IMR-90 (cell line): ENCODE results near the gene ESM1. TPM values are rescaled to one million over a fixed set of nuclear protein-coding genes. Genes with fewer than 3 reads are reported as not detected.
A peak's percentile ranks its signal among the peaks of the same experiment; 100 is the strongest.

Source experiments
- ATAC-seq: fragments of 200-7000 bp; cut with Tn5 transposase; 2 replicates; pipeline ENCODE4 v1.9.1; 2020; ENCODE audit warnings: low read depth, mild to moderate bottlenecking, moderate library complexity
- BruUV-seq: library from RNA; stranded (reverse); fragments of 400-500 nt; replicated peaks from 2 replicates; lab custom pipeline; 2021; lab: Mats Ljungman, UMichigan
- CTCF ChIA-PET: fragments of 300-600 bp; formaldehyde crosslinking; extraction: SDS; loops from one replicate; lab custom pipeline; 2021; ENCODE audit warnings: antibody characterized with exemption; lab: Yijun Ruan, JAX
- POLR2A ChIA-PET: fragments of 300-600 bp; sonication (Branson Sonifier 250); formaldehyde crosslinking; loops from one replicate; lab custom pipeline; 2022; ENCODE audit warnings: antibody characterized with exemption; ENCODE audit not compliant: unreplicated experiment; lab: Charles Lee
- DNase-seq: peaks from one replicate; pipeline ENCODE4 v3.0.0; 2013
- H2AFZ ChIP-seq: replicated peaks from 2 replicates; pipeline ENCODE3; 2013; ENCODE audit warnings: low read length, mild to moderate bottlenecking; ENCODE audit not compliant: poor library complexity
- H2AK5ac ChIP-seq: 2 replicates; pipeline ENCODE4 v1.6.1; 2013; ENCODE audit warnings: low read depth, low read length, inconsistent platforms
- H2AK9ac ChIP-seq: replicated peaks from 2 replicates; pipeline ENCODE3; 2013; ENCODE audit warnings: mild to moderate bottlenecking, low read depth, low read length, moderate library complexity; ENCODE audit not compliant: poor library complexity
- H2BK120ac ChIP-seq: 2 replicates; pipeline ENCODE4 v1.6.1; 2013; ENCODE audit warnings: low read depth, low read length, inconsistent platforms
- H2BK15ac ChIP-seq: 3 replicates; pipeline ENCODE4 v1.6.1; 2013; ENCODE audit warnings: low read depth, low read length, inconsistent platforms
- H2BK20ac ChIP-seq: 2 replicates; pipeline ENCODE4 v1.6.1; 2013; ENCODE audit warnings: low read depth, mild to moderate bottlenecking, inconsistent platforms, low read length, moderate library complexity
- H2BK5ac ChIP-seq: 2 replicates; pipeline ENCODE4 v1.6.1; 2013; ENCODE audit warnings: mild to moderate bottlenecking, low read depth, low read length, inconsistent platforms; ENCODE audit not compliant: poor library complexity, severe bottlenecking
- H3K14ac ChIP-seq: replicated peaks from 2 replicates; pipeline ENCODE4 v1.6.1; 2013; ENCODE audit warnings: low read depth, low read length, inconsistent platforms
- H3K18ac ChIP-seq: 2 replicates; pipeline ENCODE4 v1.6.1; 2013; ENCODE audit warnings: low read depth, low read length, control low read depth
- H3K23ac ChIP-seq: 2 replicates; pipeline ENCODE4 v1.6.1; 2013; ENCODE audit warnings: low read depth, low read length, inconsistent platforms
- H3K27ac ChIP-seq: 2 replicates; pipeline ENCODE4 v1.5.1; 2013; ENCODE audit warnings: mild to moderate bottlenecking, control low read depth, low read length; ENCODE audit not compliant: insufficient read depth
- H3K27me3 ChIP-seq: 2 replicates; pipeline ENCODE4 v1.6.1; 2013; ENCODE audit warnings: low read length; ENCODE audit not compliant: control insufficient read depth, insufficient read depth
- H3K36me3 ChIP-seq: 2 replicates; pipeline ENCODE4 v1.6.1; 2013; ENCODE audit warnings: low read length, mixed read lengths; ENCODE audit not compliant: control insufficient read depth, insufficient read depth
- H3K4ac ChIP-seq: 2 replicates; pipeline ENCODE4 v1.6.1; 2013; ENCODE audit warnings: low read depth, low read length, inconsistent platforms
- H3K4me1 ChIP-seq: 2 replicates; pipeline ENCODE4 v1.6.1; 2013; ENCODE audit warnings: low read length, mixed read lengths; ENCODE audit not compliant: control insufficient read depth, insufficient read depth
- H3K4me2 ChIP-seq: 2 replicates; pipeline ENCODE4 v1.6.1; 2013; ENCODE audit warnings: low read depth, mild to moderate bottlenecking, control low read depth, low read length, moderate library complexity
- H3K4me3 ChIP-seq: 2 replicates; pipeline ENCODE4 v1.5.1; 2013; ENCODE audit warnings: low read depth, mild to moderate bottlenecking, control low read depth, low read length, moderate library complexity; ENCODE audit not compliant: insufficient read depth
- H3K56ac ChIP-seq: 2 replicates; pipeline ENCODE4 v1.6.1; 2013; ENCODE audit warnings: low read length, inconsistent platforms; ENCODE audit not compliant: insufficient read depth; ENCODE audit errors: extremely low read depth
- H3K79me1 ChIP-seq, 2 experiments: 2 replicates each; pipeline ENCODE4 v1.6.1; 2013; ENCODE audit warnings: low read length in 2 of 2, inconsistent platforms in 1 of 2, low read depth in 1 of 2
- H3K9ac ChIP-seq: 2 replicates; pipeline ENCODE4 v1.6.1; 2013; ENCODE audit warnings: low read depth, low read length, control low read depth
- H3K9me1 ChIP-seq: 2 replicates; pipeline ENCODE4 v1.6.1; 2013; ENCODE audit warnings: low read length, inconsistent platforms; ENCODE audit not compliant: insufficient read depth
- H3K9me3 ChIP-seq: 2 replicates; pipeline ENCODE4 v1.6.1; 2013; ENCODE audit warnings: low read length; ENCODE audit not compliant: control insufficient read depth, insufficient read depth
- H4K20me1 ChIP-seq: 2 replicates; pipeline ENCODE4 v1.6.1; 2013; ENCODE audit warnings: low read length, inconsistent platforms; ENCODE audit not compliant: insufficient read depth
- H4K5ac ChIP-seq: 2 replicates; pipeline ENCODE4 v1.6.1; 2013; ENCODE audit warnings: mild to moderate bottlenecking, low read depth, low read length, control low read depth
- H4K8ac ChIP-seq, 2 experiments: 2 replicates each; pipeline ENCODE4 v1.6.1; 2013; ENCODE audit warnings: low read depth in 2 of 2, low read length in 2 of 2, control low read depth in 1 of 2, inconsistent platforms in 1 of 2
- H4K91ac ChIP-seq: 2 replicates; pipeline ENCODE4 v1.6.1; 2013; ENCODE audit warnings: low read depth, low read length, inconsistent platforms; ENCODE audit not compliant: insufficient read depth
- BHLHE40 ChIP-seq: fragments of 150-350 bp; IDR thresholded peaks from 2 replicates; pipeline ENCODE4 v1.6.1; 2016; ENCODE audit warnings: mild to moderate bottlenecking, low read depth, low read length
- CHD1 ChIP-seq: IDR thresholded peaks from 2 replicates; pipeline ENCODE4 v1.6.1; 2012; ENCODE audit warnings: low read depth, low read length, improper control_type of control experiment
- MXI1 ChIP-seq: IDR thresholded peaks from 2 replicates; pipeline ENCODE4 v1.6.1; 2012; ENCODE audit warnings: low read depth, mild to moderate bottlenecking, low read length, moderate library complexity, borderline replicate concordance
- NFE2L2 ChIP-seq: fragments of 150-350 bp; IDR thresholded peaks from 2 replicates; pipeline ENCODE4 v1.6.1; 2016; ENCODE audit warnings: low read depth, mild to moderate bottlenecking, low read length
- RAD21 ChIP-seq: IDR thresholded peaks from 2 replicates; pipeline ENCODE4 v1.6.1; 2012; ENCODE audit warnings: low read length, improper control_type of control experiment
- WGBS, 2 experiments: methylation state at CpG; one replicate each; pipeline versions ENCODE4 v1.1.5 to v1.1.7; 2013; ENCODE audit warnings: missing lambda C conversion rate in 2 of 2; ENCODE audit not compliant: insufficient read length in 1 of 2; ENCODE audit errors: extremely low coverage in 2 of 2; 5-methylcytosine and 5-hydroxymethylcytosine counted together
- dilution Hi-C: fragments of 300-500 bp; cut with HindIII; formaldehyde crosslinking; loops from one replicate; pipeline ENCODE4 v1.14.3; 2018; ENCODE audit warnings: low sequenced_read_pairs; ENCODE audit not compliant: unreplicated experiment
- in situ Hi-C: fragments of 300-500 bp; cut with MboI; formaldehyde crosslinking; loops from 3 replicates; pipeline ENCODE4 v1.14.3; 2019; ENCODE audit warnings: low sequenced_read_pairs, inconsistent platforms, mixed read lengths
- intact Hi-C: fragments of 100-400 bp; cut with micrococcal nuclease; formaldehyde crosslinking; loops from 2 replicates; pipeline ENCODE4 v1.10.0; 2022
- polyA plus RNA-seq, 3 experiments: library from polyadenylated mRNA; depleted of rRNA; stranded (reverse); fragments of >200 nt; gene quantifications; 2 replicates each; pipeline ENCODE4 v1.2.3, GENCODE V29; 2012; ENCODE audit warnings: low replicate concordance in 1 of 3
- total RNA-seq: library from RNA; depleted of rRNA; stranded (reverse); fragments of >200 nt; gene quantifications from 2 replicates; pipeline ENCODE4 v1.2.3, GENCODE V29; 2012
- TF ChIP-seq, protein P1 (sequence below): fragments of 150-350 bp; IDR thresholded peaks from 2 replicates; pipeline ENCODE4 v1.6.1; 2017; ENCODE audit warnings: mild to moderate bottlenecking, antibody characterized with exemption, low read length, low read depth

ESM1 gene
- total and polyA plus RNA-seq, 2 of the 4 experiments (the other 2 are of a cell fraction): 7.1 to 10.2 TPM

- H3K4me2 ChIP-seq: no peak overlapping the region
- no peak overlapping the region for H2BK120ac ChIP-seq
- ChIA-PET CTCF (interaction anchor here (1.2 kb wide), 1 partner anchor 16 kb away, joined by 3 read pairs; no protein-coding TSS in a partner anchor), POLR2A (no interaction called here)
- no peak overlapping the region for H4K8ac ChIP-seq
- H3K36me3 ChIP-seq: no peaks in the 10 kb centered on the region
- H3K4me3 ChIP-seq: no peak overlapping the region
- H2AK9ac ChIP-seq: no peak overlapping the region
- H3K23ac ChIP-seq: no peak overlapping the region
- no peak overlapping the region for H3K56ac ChIP-seq
- H3K27me3 ChIP-seq: peaks cover 8% of the 10 kb centered on the region
- no peaks in the 10 kb centered on the region for H4K20me1 ChIP-seq
- H3K9ac ChIP-seq: no peak overlapping the region
- no peak overlapping the region for H3K4ac ChIP-seq
- no peak overlapping the region for H3K27ac ChIP-seq
- DNase-seq (peak; percentile 19), ATAC-seq (peak; percentile 51)
- no peak overlapping the region for H3K18ac ChIP-seq
- H2BK5ac ChIP-seq: no peak overlapping the region
- 75% methylated on average over 2 of the region's 10 CpGs; no CpG with 5 or more reads in 1 of the 2 experiments for WGBS, 2 experiments
- H2BK15ac ChIP-seq: no peak overlapping the region
- H3K14ac ChIP-seq: no peak overlapping the region
- TF ChIP-seq CHD1 (no peak), RAD21 (no peak), NFE2L2 (no peak), BHLHE40 (no peak), MXI1 (no peak)
- TF ChIP-seq, protein P1, sequence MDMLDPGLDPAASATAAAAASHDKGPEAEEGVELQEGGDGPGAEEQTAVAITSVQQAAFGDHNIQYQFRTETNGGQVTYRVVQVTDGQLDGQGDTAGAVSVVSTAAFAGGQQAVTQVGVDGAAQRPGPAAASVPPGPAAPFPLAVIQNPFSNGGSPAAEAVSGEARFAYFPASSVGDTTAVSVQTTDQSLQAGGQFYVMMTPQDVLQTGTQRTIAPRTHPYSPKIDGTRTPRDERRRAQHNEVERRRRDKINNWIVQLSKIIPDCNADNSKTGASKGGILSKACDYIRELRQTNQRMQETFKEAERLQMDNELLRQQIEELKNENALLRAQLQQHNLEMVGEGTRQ: no peak
- H2BK20ac ChIP-seq: no peak overlapping the region
- no peak overlapping the region for H2AFZ ChIP-seq
- dilution Hi-C loops (no loop called here), in situ Hi-C loops (no loop called here), intact Hi-C loops (loop anchor here (10.0 kb wide), 1 partner anchor 116 kb away; no protein-coding TSS in a partner anchor)
- no peaks in the 10 kb centered on the region for H3K9me1 ChIP-seq
- no peak overlapping the region for H4K5ac ChIP-seq
- no peak overlapping the region for H4K91ac ChIP-seq
- no peaks in the 10 kb centered on the region for H3K79me1 ChIP-seq
- BruUV-seq: no TSS peak
- no peaks in the 10 kb centered on the region for H3K9me3 ChIP-seq
- H2AK5ac ChIP-seq: no peak overlapping the region
- peaks cover 3% of the 10 kb centered on the region for H3K4me1 ChIP-seq
Observed at GRCh38 chr5:55030676-55031369, 45.4 kb upstream of the ESM1 start.
